ENCODE data around the gene PVALEF.

DNA sequence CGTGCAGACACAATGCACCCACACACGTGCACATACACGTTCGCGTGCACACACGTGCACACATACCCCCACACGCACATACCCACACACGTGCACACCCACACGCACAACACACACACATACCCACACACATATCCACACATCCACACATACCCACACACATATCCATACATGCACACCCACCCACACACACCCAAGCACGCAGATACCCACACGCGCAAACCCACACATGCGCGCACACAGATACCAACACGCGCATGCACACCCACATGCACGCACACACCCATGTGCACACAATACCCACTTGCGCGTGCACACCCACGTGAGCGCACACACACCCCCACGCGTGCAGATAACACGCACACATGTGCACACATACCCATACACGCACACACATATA, 26.8 kb upstream of the PVALEF start:
- TF ChIP-seq, protein P1, sequence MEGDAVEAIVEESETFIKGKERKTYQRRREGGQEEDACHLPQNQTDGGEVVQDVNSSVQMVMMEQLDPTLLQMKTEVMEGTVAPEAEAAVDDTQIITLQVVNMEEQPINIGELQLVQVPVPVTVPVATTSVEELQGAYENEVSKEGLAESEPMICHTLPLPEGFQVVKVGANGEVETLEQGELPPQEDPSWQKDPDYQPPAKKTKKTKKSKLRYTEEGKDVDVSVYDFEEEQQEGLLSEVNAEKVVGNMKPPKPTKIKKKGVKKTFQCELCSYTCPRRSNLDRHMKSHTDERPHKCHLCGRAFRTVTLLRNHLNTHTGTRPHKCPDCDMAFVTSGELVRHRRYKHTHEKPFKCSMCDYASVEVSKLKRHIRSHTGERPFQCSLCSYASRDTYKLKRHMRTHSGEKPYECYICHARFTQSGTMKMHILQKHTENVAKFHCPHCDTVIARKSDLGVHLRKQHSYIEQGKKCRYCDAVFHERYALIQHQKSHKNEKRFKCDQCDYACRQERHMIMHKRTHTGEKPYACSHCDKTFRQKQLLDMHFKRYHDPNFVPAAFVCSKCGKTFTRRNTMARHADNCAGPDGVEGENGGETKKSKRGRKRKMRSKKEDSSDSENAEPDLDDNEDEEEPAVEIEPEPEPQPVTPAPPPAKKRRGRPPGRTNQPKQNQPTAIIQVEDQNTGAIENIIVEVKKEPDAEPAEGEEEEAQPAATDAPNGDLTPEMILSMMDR (IDR thresholded peaks at IDR 0.05; ENCODE audit: low read length), result no peak
- TF ChIP-seq EZH2 (optimal IDR thresholded peaks at IDR 0.05; ENCODE audit: low read depth, low read length) (no peak), EZH2phosphoT487 (IDR thresholded peaks at IDR 0.05; ENCODE audit: low read length) (no peak)

Data from MM.1S (cell line).